Central memory CD4-positive, alpha-beta T cell (primary cell): ENCODE results near the gene MED28.
"Not testable (repeated sequence)": the region's sequence is repeated elsewhere in the genome, so short reads cannot be mapped to it uniquely, and the experiment has no call there.

Experiments
- DNase-seq: peaks from one replicate; pipeline ENCODE4 v3.0.0; 2022
- total RNA-seq, 3 experiments: gene quantifications; one replicate each; lab custom pipeline; 2026; lab: John Stamatoyannopoulos, UW

The MED28 gene, protein sequence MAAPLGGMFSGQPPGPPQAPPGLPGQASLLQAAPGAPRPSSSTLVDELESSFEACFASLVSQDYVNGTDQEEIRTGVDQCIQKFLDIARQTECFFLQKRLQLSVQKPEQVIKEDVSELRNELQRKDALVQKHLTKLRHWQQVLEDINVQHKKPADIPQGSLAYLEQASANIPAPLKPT
- total RNA-seq = 102 to 153 (median 149) reads per million in 3 experiments

DNA sequence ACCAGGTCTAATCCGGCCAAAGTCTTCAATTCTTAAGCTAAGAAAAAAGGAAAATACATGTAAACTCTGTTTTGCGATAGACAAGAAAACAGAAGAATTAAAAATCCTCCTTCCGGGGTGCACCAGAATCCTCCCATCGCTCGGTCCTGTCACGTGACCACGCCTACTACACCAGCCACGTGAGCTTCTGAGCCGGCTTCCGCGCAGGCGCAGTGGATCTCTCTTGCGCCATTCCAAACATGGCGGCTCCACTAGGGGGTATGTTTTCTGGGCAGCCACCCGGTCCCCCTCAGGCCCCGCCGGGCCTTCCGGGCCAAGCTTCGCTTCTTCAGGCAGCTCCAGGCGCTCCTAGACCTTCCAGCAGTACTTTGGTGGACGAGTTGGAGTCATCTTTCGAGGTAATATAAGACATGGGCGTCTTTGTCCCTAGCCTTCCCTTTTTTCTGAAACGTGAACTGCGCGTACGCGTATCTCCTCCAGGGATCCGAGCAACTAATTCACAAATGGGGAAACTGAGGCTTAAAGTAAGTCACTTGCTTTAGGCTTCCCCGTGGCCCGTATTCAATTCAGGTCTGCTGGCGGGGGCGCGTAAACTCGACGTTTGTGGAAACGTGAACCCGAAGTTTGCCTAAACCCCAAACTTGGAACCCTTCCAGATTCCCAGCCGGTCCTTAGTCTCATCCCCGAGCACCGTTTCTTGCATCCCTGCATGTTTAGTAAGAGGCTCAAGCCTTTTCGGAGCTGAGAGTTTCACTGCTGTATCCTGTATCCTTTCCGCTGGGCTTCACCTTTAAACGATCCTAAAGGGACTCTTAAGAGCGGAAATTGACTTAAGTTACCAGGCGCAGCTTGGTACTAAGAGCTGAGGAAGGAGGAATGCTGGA, at the start of gene MED28:
MED28 (plus strand) TSS at position 226 of the 884 bp plus-strand sequence; CDS start at position 240, 14 bp downstream.
- peak; percentile 93 for DNase-seq

DNA sequence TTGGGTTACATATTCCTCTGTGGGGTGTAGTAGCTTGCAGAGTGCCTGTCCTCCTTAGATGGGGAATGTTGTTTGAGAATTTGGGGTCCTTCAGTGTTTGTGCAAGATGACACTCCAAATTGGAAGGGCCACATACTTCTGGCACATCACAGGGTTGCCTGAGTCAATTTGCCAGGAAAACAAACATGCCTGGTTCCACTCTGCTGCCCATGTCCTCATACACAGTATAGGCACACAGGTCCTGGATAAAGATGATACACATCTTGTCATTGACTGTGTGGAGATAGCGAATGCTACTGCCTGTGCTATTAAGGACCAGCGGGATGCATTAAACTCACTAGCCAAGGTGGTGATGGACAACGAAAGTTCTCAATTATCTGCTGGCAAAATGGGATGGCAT, 48.6 kb upstream of the MED28 start:
- no peak for DNase-seq

- DNase-seq = no peak
Measured at GRCh38 chr4:17567271-17567670, 47.2 kb upstream of the MED28 start.

DNA sequence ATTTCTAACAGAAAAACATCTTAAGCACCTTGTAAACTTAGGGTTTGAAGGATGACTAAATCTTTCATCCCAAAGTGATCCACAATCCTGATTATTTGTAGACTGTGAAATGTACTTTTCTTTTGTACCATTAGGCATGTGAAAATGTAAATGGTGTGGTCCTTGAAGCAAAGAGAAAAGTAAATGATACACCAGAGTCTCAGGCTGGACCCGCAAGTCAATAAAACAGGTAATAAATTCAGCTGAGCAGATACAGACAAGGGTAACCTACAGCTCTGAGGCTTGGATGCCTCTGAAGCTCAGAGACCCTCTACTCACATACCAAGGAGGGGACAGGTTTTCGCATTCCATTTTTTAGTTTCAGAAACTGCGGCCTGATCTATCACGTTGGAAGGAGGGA, 40.2 kb upstream of the MED28 start:
- no peak for DNase-seq

DNA sequence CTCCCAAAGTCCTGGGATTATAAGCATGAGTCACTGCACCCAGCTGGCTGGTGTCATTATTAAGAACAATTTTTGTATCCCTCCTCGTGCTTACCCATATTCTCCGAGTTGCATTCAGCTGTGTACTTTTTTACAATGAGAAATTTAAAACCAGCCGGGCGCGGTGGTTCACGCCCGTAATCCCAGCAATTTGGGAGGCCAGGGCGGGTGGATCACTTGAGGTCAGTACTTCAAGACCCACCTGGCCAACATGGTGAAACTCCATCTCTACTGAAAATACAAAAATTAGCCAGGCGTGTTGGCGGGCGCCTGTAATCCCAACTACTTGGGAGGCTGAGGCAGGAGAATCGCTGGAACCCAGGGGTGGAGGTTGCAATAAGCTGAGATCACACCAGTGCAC, 39.3 kb upstream of the MED28 start:
- not testable (repeated sequence) for DNase-seq

DNA sequence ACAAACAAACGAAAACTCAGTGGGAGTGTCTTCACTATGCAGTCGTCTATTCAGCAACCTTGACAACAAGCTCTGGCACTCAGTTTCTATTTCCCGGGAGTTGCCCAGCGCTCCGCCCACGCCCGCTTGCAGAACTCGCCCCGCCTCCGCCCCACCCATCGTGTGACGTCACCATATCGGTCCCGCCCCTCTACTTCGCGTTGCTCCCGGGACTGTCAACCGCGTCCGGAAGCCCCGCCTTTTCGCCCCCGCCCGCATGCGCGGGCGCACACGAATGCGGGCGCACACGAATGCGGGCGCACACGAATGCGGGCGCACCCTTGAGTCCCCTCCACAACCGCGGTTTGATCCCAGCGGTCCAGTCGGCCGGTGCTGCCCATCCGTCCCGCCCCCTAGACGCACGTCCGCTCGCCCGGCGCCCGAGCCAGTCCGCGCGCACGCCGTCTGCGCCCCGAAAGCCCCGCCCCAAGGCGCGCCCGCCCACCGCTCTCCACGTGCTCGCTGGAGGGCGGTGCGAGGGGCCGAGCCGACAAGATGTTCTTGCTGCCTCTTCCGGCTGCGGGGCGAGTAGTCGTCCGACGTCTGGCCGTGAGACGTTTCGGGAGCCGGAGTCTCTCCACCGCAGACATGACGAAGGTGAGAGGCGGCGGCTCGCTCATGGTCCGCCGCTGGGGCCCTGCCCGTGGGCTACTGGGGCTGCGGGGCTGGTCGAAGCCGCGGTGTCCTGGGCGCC, 37.3 kb upstream of the MED28 start, which contains the start of gene LAP3:
LAP3 (plus strand) TSS at position 267 of the 733 bp plus-strand sequence; CDS start at position 535, 268 bp downstream.
- peak; percentile 98 for DNase-seq

DNA sequence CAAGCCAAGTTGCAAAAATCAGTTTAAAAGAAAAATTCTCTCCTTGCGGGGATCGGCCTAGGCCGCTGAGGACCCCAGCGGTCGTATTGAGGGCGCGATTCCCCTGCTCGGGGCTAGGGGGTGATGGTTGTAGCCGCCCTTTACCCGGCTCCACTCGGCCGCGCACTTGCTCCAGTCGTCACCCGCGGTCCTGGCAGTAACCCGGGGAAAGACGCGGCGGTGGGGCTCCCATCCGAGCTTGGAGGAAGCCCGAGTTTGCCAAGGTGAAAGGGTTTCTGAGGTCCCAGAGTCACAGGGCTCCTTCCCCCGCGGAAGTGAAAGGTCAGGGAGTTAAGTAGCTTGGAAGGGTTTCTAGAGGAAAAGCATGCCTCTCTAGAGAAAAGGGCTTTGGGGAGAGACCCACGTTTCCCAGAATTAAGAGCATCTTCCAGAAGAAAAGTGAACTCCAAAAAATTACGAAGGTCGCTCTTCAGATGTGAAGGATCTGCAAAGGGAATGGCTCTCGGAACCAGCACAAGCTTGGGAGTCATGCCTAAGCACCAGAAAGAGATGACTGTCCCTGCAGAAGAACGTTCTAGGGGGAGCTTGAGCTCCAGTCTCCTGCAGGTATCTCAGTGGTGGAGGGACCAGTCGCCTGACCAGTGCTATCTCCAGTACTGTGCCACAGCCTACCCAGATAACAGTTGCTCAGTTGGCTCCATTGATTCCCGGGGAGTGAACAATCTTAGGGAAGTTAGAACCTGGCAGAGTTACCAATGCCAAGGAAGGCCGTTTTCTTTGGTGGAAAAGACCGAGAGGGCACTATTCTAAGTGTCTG, 36.6 kb upstream of the MED28 start:
- DNase-seq = peak; percentile 9

GRCh38 chr4:17578482-17578891, 36.0 kb upstream of the MED28 start:
- DNase-seq = peak; percentile 3

DNA sequence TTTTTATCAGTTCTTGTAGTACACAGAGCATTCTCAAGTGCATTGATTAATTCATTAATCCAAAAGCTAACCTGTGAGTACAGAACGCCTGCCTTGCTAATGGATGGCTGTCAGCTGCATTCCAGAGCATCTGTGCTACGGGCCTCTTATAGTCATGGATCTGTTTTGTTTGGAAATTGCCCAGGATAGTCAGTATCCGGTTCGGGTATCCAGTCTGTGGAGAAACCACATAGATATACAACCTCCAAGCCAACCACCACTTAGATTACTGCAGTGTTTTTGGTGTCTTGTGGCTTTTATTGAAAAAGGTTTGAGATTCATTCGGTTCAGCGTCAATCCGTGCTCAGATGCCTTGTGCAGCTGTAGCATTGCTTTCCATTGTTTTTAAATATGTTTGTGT, 33.5 kb upstream of the MED28 start:
- no peak for DNase-seq

DNA sequence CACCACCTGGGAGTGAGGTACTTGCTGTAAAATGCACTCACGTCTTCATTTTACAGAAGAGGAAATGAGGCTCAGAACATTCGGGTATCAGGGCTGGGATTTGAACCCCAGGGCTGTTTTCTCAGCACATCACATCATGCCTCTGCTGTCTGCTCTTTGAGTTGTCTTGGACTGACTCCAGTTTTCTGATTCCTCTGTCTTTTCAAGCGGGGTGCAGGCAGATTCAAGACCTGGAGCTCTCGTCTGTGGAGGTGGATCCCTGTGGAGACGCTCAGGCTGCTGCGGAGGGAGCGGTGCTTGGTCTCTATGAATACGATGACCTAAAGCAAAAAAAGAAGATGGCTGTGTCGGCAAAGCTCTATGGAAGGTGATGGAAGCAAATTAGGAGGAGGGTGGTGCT, 31.2 kb upstream of the MED28 start:
- DNase-seq = no peak

DNA sequence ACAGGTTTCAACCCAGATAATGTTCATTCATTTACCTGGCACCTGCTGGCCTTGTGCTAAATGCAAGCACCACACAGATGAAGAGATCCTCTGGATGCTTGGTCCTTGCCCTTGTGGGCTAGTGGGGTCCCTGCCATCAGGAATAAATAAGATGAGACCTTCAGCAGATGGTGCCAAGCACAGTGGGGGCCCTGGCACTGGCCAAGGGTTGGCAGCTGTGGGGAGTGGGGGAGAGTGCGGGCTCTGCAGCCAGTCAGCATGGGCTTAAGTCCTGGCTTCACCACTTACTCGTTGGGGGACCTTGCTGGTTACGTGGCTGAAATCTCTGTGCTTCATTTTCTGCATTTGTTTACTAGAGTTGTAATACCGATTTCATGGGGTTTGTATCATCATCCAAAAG, 30.5 kb upstream of the MED28 start:
- DNase-seq = no peak

DNA sequence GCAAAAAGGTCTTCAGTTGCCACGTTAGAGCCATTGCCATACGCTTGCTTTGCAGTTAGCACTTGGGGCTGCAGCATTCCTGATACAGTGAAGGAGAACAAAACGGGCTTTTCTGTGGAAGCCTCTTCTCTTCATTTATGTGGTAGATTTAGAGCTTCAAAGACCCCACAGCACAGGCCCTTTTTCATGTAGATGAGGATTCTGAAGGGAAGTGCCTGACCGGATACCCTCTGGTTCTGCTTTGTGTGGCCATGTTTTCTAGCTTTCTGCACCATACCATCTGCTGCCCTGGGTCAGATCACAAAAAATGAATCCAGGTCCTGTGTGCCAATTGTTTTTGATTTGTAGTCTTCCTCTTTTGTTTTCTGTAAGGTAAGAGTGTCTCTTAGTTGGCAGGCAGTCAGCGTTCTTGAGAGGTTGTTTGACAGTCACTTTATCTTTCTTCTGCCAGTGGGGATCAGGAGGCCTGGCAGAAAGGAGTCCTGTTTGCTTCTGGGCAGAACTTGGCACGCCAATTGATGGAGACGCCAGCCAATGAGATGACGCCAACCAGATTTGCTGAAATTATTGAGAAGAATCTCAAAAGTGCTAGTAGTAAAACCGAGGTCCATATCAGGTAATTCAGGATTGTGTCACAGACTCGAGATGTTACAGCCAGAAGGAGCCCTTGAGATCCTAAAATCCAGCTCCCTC, 29.8 kb upstream of the MED28 start:
- no peak for DNase-seq

GRCh38 chr4:17587094-17587822, 27.2 kb upstream of the MED28 start:
- no peak for DNase-seq

DNA sequence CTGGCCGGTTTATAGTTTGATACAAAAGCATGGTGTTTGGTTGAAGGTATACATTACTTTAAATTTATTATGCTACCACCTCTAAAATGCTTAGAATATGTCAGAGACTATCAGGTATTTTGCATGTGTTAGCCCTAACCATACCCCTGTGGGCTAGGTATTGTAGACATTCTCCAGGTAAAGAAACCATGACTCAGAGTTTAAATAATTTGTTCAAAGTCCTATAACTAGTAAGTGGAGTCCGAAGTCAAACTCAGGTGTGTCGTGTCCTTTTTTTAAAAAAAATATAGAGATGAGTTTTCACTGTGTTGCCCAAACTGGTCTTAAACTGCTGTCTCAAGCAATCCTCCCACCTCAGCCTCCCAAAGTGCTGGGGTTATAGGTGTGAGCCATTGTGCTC, 25.1 kb upstream of the MED28 start:
- DNase-seq = no peak

- DNase-seq = no peak
Measured at GRCh38 chr4:17595471-17596005, 18.9 kb upstream of the MED28 start.

- DNase-seq = no peak
Measured at GRCh38 chr4:17597517-17597916, 16.9 kb upstream of the MED28 start.

DNA sequence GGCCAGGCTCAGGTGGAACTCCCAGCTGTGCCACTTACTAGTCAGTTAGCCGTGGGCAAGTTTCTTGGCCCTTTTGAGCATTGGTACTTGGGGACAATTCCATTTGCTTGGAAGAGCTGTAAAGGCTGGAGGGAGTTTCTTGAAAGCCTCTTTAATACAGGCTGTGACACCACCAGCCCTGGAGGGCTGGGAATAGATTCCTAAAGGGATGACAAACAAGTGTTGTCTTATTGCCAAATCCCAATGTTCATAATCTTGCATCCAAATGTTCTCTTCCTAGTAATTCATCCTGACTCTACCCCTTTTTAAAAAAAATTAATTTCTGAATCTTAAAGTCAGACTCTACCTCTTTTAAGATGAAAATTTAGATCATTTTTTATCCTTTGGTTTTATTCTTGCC, 14.6 kb upstream of the MED28 start:
- no peak for DNase-seq

GRCh38 chr4:17605236-17605635, 9.2 kb upstream of the MED28 start:
- no peak for DNase-seq

GRCh38 chr4:17613761-17614415, 553 bp upstream of the MED28 start:
- no peak for DNase-seq

- no peak for DNase-seq
Measured at GRCh38 chr4:17616283-17616682, 1.8 kb downstream of the MED28 start.
